ENCODE results near the gene ERBIN.
"Not testable (repeated sequence)": the region's sequence is repeated elsewhere in the genome, so short reads cannot be mapped to it uniquely, and the experiment has no call there.

Gene ERBIN

DNA sequence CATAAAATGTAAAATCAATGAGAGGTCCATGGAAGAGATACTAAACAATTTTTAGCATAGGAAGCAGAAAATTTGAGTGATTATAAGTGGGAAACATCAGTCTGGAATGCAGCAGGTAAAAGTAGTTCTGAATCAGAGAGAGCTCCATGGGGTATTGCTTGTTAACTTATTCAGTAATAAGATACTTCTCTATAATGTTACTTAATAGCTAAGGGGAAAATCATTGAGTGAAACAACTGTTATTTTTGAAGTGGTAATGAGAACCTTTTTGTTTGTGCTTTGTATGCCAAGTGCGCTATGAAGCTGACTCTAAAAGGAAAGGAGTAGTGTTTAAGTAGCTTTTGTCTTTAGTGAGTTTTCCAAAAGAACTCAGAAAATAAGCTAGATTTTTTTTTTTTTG lies 95.2 kb downstream of the ERBIN start:
- DNase-seq (ENCODE audit: low read depth), result no peak
- TF ChIP-seq, protein P1, sequence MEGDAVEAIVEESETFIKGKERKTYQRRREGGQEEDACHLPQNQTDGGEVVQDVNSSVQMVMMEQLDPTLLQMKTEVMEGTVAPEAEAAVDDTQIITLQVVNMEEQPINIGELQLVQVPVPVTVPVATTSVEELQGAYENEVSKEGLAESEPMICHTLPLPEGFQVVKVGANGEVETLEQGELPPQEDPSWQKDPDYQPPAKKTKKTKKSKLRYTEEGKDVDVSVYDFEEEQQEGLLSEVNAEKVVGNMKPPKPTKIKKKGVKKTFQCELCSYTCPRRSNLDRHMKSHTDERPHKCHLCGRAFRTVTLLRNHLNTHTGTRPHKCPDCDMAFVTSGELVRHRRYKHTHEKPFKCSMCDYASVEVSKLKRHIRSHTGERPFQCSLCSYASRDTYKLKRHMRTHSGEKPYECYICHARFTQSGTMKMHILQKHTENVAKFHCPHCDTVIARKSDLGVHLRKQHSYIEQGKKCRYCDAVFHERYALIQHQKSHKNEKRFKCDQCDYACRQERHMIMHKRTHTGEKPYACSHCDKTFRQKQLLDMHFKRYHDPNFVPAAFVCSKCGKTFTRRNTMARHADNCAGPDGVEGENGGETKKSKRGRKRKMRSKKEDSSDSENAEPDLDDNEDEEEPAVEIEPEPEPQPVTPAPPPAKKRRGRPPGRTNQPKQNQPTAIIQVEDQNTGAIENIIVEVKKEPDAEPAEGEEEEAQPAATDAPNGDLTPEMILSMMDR (IDR thresholded peaks at IDR 0.05; ENCODE audit: low read depth, low read length, missing control alignments), result no peak
- no peak overlapping the region for H3K4me3 ChIP-seq (ENCODE audit: low read depth, low read length)

DNA sequence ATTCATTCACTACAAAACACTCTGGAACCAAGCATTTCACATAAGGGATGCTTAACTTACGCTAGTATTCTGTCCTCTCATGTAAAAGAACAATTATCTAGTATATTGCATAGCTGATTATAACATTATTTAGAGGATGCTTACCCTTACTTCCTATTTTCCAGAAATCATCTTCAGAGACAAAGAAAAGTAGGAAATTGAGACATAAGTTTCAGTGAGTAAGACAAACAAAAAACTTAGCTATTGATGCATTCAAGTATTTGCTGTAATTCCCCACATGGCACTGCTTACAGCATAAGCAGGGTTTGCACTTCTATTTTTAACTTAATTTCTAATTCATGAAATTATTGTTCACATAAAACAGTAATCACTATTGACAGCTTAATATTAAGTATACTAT lies 112.9 kb downstream of the ERBIN start:
- TF ChIP-seq, protein P1 (IDR thresholded peaks at IDR 0.05; ENCODE audit: low read depth, low read length, missing control alignments), result no peak
- no peak overlapping the region for H3K4me3 ChIP-seq (ENCODE audit: low read depth, low read length)
- no peak for DNase-seq (ENCODE audit: low read depth)

DNA sequence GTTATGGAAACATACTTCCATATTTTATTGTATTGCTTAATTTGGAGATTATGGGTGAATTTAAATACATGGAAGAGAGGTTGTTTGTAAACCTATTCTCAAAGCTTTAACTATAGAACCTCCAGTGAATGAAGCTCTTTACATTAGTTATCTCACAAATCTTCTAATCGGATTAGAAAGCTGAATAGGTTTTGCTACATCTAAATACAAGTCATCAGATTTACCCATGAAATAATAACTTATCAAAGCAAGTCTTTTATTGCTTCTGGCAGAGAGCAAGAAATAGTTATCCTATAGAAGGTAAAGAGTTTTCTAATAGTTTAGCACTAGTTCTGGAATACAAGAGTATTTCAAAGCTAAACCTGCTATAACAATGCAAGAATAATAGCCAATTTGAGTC lies 113.3 kb downstream of the ERBIN start:
- no peak overlapping the region for H3K4me3 ChIP-seq (ENCODE audit: low read depth, low read length)
- DNase-seq (ENCODE audit: low read depth), result no peak
- TF ChIP-seq, protein P1 (IDR thresholded peaks at IDR 0.05; ENCODE audit: low read depth, low read length, missing control alignments), result no peak

DNA sequence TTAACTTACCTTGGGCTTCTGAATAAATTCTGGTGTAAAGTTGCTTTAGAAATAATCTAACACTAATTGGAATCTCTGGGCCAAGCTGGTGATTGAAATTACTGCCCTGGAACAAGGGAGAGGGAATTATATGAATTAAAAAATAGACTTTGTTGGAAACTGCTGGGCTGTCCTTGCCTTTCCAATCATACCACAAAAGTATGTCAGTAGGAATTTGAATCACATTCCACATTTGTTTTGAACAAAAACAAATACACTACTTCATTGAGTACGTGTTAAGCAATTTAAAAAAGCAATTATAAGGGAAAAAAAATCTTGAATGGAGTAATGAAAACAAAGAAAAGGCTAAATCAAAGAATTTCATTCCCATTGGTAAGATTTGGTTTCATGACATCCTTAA lies 115.3 kb downstream of the ERBIN start:
- TF ChIP-seq, protein P1 (IDR thresholded peaks at IDR 0.05; ENCODE audit: low read depth, low read length, missing control alignments), result no peak
- no peak for DNase-seq (ENCODE audit: low read depth)

DNA sequence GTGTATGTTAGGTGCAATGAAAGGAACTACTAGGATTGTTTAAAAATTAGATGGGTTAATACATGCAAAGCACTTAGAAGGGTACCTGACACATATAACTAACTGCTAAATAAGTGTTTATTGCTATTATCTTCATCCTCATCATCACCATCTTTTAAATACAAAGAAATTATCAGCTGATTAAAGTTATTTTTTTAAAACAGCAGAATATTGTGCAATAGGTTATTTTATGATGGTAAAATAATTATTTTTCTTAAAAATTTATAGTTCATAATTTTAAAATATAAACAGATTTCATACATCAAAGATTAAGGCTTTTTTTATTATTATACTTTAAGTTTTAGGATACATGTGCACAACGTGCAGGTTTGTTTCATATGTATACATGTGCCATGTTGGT lies 130.9 kb downstream of the ERBIN start:
- TF ChIP-seq, protein P1 (IDR thresholded peaks at IDR 0.05; ENCODE audit: low read depth, low read length, missing control alignments), result no peak
- no peak overlapping the region for H3K4me3 ChIP-seq (ENCODE audit: low read depth, low read length)
- DNase-seq (ENCODE audit: low read depth), result no peak

More for the DNA sequence above, 115.3 kb downstream of the ERBIN start:
- H3K4me3 ChIP-seq (ENCODE audit: low read depth, low read length), result no peak overlapping the region

DNA sequence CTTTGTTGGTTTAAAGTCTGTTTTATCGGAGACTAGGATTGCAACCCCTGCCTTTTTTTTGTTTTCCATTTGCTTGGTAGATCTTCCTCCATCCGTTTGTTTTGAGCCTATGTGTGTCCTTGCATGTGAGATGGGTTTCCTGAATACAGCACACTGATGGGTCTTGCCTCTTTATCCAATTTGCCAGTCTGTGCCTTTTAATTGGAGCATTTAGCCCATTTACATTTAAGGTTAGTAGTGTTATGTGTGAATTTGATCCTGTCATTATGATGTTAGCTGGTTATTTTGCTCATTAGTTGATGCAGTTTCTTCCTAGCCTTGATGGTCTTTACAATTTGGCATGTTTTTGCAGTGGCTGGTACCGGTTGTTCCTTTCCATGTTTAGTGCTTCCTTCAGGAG lies 134.9 kb downstream of the ERBIN start:
- not testable (repeated sequence) for H3K4me3 ChIP-seq (ENCODE audit: low read depth, low read length); DNase-seq (ENCODE audit: low read depth)

DNA sequence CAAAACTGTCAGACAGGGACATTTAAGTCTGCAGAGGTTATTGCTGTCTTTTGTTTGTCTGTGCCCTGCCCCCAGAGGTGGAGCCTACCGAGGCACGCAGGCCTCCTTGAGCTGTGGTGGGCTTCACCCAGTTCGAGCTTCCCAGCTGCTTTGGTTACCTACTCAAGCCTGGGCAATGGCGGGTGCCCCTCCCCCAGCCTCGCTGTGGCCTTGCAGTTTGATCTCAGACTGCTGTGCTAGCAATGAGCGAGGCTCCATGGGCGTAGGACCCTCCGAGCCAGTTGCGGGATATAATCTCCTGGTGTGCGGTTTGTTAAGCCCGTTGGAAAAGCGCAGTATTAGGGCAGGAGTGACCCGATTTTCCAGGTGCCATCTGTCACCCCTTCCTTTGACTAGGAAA lies 136.7 kb downstream of the ERBIN start:
- H3K4me3 ChIP-seq (ENCODE audit: low read depth, low read length); DNase-seq (ENCODE audit: low read depth): not testable (repeated sequence)

DNA sequence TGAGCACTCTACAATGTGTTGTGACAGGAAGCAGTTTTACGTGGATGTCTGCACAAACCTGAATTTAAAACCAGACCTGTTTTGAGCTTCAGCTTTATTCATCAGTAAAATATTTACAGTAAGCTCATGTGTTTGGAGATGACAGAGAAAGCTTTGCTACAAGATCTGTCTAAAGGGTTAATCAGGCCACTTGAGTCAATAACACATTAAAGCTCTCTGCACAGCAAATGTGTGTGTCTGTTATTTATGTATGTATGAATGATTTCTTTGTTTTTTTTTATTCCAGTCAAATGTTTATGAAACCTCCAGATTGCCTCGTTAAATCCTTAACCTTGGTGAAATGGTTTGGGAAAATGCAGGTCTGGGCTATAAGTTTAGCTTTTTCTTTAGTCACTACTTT lies 140.5 kb downstream of the ERBIN start:
- no peak overlapping the region for H3K4me3 ChIP-seq (ENCODE audit: low read depth, low read length)
- TF ChIP-seq, protein P1 (IDR thresholded peaks at IDR 0.05; ENCODE audit: low read depth, low read length, missing control alignments), result no peak
- no peak for DNase-seq (ENCODE audit: low read depth)
